Measurements from ENCODE around the gene BCL7A.

BCL7A gene

GRCh38 chr12:121989276-121990113 is 32.2 kb upstream of the BCL7A start:
- no peaks in the 10 kb centered on the region for H3K36me3 ChIP-seq
- H3K4me3 ChIP-seq, result no peak overlapping the region
- no peaks in the 10 kb centered on the region for H3K27me3 ChIP-seq
- H3K4me1 ChIP-seq, result no peaks in the 10 kb centered on the region
- no peak for DNase-seq
- H3K27ac ChIP-seq, result no peak overlapping the region
- no peak for TF ChIP-seq CTCF (IDR thresholded peaks at IDR 0.05)
- intact Hi-C loops (cut with DNase I; ENCODE audit: low total_unique reads), result no loop called here
- no peaks in the 10 kb centered on the region for H3K9me3 ChIP-seq

- H3K9me3 ChIP-seq, result no peaks in the 10 kb centered on the region
- no peaks in the 10 kb centered on the region for H3K27me3 ChIP-seq
- no peaks in the 10 kb centered on the region for H3K4me1 ChIP-seq
- no peak for TF ChIP-seq CTCF (IDR thresholded peaks at IDR 0.05)
- intact Hi-C loops (cut with DNase I; ENCODE audit: low total_unique reads), result no loop called here
- H3K27ac ChIP-seq, result no peak overlapping the region
- DNase-seq, result no peak
- no peak overlapping the region for H3K4me3 ChIP-seq
- no peaks in the 10 kb centered on the region for H3K36me3 ChIP-seq
Observed at GRCh38 chr12:121990114-121990647, 31.5 kb upstream of the BCL7A start.

GRCh38 chr12:121990692-121991603 is 30.7 kb upstream of the BCL7A start:
- no peaks in the 10 kb centered on the region for H3K27me3 ChIP-seq
- TF ChIP-seq CTCF (IDR thresholded peaks at IDR 0.05), result no peak
- H3K36me3 ChIP-seq, result no peaks in the 10 kb centered on the region
- H3K27ac ChIP-seq, result no peak overlapping the region
- intact Hi-C loops (cut with DNase I; ENCODE audit: low total_unique reads), result no loop called here
- H3K4me1 ChIP-seq, result peaks cover 0 to 2% (median 0%) of the 10 kb centered on the region in 4 donors
- H3K9me3 ChIP-seq, result no peaks in the 10 kb centered on the region
- no peak overlapping the region for H3K4me3 ChIP-seq
- DNase-seq, result no peak

GRCh38 chr12:121992059-121992879 is 29.4 kb upstream of the BCL7A start:
- Histone ChIP-seq H3K27me3 (no peaks in the 10 kb centered on the region), H3K4me3 (no peak overlapping the region), H3K36me3 (no peaks in the 10 kb centered on the region), H3K9me3 (no peaks in the 10 kb centered on the region), H3K27ac (no peak overlapping the region), H3K4me1 (peaks cover 0 to 12% (median 8%) of the 10 kb centered on the region in 4 donors)
- TF ChIP-seq CTCF (IDR thresholded peaks at IDR 0.05), result no peak
- DNase-seq, result no peak
- intact Hi-C loops (cut with DNase I; ENCODE audit: low total_unique reads), result no loop called here
